GM21576 (cell line): ENCODE data around the gene SMG6.

Experiments used
- ATAC-seq: cut with Tn5 transposase; IDR thresholded peaks from one replicate; pipeline ENCODE4 v1.9.1; 2021; ENCODE audit warnings: mild to moderate bottlenecking, moderate library complexity; ENCODE audit not compliant: unreplicated experiment

The SMG6 gene

GRCh38 chr17:2053380-2054261 lies 250.0 kb downstream of the SMG6 start:
- no peak for ATAC-seq

DNA sequence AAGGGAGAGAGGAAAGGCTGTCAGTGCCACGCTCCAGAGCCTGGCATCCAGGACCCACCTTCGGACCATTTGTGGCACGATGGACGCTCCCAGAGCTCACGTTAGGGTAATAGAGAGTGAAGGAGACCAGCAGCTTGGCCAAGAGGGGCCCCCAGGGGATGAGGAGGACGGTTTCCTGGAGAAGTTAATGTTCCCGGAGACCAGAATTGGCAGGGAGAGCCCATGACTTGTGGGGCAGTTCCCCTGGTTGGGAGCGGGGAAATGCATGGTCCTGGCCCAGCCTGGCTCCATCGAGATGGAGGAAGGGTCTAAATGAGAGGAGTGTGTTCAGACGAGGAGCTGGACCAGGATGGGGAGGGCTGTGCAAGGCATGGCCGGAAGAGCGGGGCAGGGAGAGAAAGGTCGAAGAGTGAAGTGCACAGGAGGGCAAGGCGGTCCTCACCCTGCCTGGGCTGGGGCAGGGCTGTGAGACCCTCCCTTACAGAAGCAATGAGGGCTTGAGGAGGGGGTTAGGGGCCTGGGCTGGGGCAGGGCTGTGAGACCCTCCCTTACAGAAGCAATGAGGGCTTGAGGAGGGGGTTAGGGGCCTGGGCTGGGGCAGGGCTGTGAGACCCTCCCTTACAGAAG lies 251.5 kb downstream of the SMG6 start:
- ATAC-seq, result no peak

DNA sequence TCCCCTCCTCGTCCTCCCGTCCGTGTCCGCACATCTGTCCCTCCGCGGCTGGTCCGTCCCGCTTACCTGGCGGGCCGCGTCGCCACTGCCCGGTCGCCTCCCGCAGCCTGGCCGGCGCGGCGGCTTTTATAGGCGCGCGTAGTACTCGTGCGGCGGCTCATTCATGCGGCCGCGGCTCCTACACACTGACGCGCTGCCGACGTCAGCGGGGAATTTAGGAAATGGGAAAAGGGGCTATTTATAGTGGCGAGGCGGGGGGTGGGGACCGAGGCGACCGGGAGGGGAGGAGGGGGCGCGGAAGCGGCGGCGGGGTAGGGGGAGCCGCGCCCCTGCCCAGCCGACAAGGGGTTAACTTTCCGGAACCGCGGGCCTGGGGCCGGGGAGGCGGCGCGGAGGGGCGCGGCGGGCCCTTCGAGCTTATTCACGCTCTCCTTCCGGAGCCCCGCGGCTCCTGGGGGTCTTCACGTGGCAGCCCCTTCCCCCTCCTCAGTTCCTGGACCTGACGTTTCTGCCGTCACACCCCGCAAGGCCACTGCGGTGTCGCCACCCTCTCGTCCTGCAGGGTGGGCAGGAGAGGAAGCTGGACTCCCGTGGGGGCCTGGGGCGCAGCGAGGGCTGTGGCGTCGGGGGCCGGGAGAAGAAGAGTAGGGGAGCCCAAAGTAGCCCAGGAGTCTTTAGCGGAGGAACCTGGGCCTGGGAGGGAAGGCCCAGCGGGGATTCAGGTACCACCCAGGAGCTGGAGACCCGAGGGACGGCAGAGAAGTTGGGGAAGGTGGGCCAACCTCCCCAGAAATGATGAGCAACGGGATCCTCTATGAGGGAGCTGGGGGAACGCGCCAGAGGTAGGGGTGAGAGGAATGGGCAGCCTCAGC lies 252.3 kb downstream of the SMG6 start:
- ATAC-seq, result no peak

DNA sequence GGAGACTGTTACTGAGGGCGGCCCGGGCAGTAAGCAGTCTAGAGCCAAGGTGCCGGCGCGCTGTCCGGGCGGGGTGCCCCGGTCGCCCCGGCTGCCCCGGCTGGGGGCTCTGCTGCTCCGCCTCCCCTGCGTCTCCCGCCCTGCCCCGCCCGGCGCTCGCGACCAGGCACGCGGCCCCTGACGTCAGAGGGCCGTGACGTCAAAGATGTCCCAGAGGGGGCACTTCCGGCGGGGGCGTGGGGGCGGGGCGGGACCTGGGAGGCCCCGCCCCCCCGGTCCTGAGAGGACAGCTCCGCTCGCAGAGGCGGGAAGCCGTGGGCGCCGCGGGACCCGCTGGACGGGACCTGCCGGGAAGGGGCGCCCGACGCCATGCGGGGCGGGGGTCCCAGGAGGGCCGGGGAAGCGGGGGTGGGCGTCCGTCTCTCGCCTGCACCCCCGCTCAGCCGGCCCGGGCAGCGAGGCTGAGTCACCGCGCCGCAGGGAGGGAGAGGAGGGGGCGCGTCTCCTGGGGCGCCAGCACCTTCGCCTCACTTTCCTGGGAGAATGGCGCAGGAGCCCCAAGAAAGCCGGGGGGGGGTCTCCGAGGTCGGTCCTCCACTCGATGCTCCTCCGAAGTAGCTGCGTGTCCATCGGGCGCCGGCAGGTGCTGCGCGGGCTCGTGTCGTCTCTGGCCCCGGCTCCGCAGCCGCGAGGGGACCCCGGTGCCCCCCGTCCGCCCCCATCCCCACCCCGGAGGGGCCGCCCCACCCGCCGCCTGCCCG lies 253.1 kb downstream of the SMG6 start:
- ATAC-seq, result no peak

- peak; percentile 36 for ATAC-seq
These were observed 254.0 kb downstream of the SMG6 start for GRCh38 chr17:2049333-2050299.

DNA sequence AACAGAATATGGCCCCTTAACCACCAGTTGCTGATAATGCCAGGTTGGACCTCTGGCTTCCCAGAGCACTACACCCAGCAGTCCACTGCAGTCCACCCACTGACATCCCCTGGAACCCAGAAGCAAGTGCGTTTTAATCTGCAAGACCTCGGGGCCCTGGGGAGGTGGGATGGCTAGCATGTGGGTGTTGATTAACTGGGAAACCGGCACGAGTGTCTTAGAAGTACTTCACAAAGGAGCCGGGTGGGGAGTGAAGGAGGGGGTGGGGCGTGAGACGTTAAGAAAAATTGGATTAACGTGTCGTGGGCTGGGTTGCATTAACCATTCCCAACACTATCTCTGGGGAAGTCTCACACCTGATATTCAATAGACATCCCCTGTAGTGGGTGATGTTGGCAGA lies 254.8 kb downstream of the SMG6 start:
- no peak for ATAC-seq

- no peak for ATAC-seq
These were observed 256.0 kb downstream of the SMG6 start for GRCh38 chr17:2047590-2047989.

DNA sequence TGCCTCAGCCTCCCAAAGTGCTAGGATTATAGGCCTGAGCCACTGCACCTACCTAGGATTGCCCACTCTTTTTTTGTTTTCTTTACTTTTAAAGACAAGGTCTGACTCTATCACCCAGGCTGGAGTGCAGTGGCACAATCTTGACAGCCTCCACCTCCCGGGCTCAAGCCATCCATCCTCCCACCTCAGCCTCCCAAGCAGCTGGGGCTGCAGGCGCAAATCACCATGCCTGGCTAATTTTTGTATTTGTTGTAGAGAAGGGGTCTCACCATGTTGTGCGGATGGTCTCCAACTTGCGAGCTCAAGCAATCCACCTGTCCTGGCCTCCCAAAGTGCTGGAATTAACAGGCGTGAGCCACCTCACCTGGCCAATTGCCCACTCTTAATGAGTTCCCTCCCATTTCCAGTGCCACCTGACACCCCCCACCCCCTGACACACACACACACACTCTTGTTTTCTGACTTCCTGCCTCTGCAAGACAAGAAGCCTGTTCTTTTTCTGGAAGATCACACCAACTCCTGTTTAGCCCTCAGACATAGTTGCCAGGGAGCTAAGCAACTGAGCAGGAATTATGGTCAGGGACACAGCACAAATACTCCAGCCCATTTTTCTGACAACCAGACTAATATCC lies 259.2 kb downstream of the SMG6 start:
- no peak for ATAC-seq

- no peak for ATAC-seq
These were observed 259.8 kb downstream of the SMG6 start for GRCh38 chr17:2043785-2044184.

DNA sequence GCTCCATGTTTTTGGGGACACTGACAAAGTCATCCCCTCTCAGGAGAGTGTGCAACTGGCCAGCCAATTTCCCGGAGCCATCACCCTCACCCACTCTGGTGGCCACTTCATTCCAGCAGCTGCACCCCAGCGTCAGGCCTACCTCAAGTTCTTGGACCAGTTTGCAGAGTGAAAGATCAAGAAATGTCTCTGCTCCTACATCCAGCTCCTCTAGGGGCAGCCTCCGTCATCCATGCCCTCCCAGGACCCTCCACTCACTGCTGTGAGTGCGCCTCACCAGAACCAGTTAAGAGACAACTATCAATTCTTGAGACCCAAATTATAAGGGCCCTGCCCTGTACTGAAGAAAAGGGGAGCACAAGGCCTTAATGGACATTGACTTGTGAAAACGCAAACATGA lies 260.7 kb downstream of the SMG6 start:
- ATAC-seq, result no peak

DNA sequence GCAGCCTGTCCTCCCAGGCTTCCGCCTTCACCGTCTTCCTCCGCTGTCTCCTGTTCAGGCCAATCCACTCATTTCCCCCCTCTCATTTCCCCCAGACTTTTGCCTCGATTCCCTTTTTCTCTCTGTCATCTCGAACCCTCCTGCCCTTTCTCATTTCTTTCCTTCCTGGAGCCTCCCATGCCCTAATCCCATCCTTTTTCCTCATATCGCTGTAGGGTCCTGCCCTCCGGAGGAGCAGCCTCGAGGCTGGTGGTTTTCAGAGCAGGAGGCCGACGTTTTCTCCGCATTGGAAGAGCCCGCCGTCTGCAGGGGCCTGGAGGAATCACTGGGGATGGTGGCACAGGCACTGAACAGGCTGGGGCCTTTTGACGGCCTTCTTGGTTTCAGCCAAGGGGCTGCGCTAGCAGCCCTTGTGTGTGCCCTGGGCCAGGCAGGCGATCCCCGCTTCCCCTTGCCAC lies 261.2 kb downstream of the SMG6 start:
- no peak for ATAC-seq

DNA sequence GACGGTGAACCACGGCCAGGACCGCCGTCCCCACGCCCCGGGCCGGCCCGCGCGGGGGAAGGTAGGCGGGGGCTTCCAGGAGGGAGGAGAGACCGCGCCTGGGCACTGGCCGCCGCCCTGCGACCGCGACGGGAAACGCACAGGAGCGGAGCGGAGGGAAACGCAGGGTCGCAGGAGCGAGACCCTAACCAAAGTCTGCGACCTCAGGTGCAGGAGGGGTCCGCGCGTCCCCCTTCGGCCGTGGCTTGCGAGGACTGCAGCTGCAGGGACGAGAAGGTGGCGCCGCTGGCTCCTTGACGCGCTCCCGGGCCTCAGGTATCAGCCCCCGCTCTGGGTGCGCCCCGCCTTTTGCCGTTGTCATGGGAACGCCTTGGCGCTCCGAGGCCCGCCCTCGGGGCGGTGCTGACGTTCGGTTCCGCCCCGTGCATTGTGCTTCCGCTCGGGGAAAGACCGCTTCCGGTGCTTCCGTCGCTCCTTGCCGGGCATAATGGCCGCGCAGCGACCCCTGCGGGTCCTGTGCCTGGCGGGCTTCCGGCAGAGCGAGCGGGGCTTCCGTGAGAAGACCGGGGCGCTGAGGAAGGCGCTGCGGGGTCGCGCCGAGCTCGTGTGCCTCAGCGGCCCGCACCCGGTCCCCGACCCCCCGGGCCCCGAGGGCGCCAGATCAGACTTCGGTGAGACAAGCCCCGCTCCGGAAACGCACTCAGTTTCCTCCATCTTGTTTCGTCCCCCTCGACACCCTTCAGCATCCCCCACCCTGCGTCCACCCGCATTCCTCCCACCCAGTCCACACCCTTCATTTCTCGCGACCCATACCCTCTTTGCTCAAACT lies 261.8 kb downstream of the SMG6 start, which contains the start of gene OVCA2:
OVCA2 (plus strand) TSS at position 462 of the 829 bp plus-strand sequence; CDS start at position 488, 26 bp downstream.
- peak; percentile 89 for ATAC-seq

- ATAC-seq, result no peak
These were observed 262.5 kb downstream of the SMG6 start for GRCh38 chr17:2040942-2041560.

- ATAC-seq, result no peak
These were observed 263.3 kb downstream of the SMG6 start for GRCh38 chr17:2040219-2040827.

- ATAC-seq, result no peak
These were observed 266.4 kb downstream of the SMG6 start for GRCh38 chr17:2037155-2037554.

- no peak for ATAC-seq
These were observed 267.8 kb downstream of the SMG6 start for GRCh38 chr17:2035541-2036488.
